HG03108 (cell line): ENCODE results near the gene FCAMR.

Experiments
- ATAC-seq: cut with Tn5 transposase; IDR thresholded peaks from one replicate; pipeline ENCODE4 v1.9.1; 2021; ENCODE audit warnings: moderate library complexity; ENCODE audit not compliant: unreplicated experiment

FCAMR gene

DNA sequence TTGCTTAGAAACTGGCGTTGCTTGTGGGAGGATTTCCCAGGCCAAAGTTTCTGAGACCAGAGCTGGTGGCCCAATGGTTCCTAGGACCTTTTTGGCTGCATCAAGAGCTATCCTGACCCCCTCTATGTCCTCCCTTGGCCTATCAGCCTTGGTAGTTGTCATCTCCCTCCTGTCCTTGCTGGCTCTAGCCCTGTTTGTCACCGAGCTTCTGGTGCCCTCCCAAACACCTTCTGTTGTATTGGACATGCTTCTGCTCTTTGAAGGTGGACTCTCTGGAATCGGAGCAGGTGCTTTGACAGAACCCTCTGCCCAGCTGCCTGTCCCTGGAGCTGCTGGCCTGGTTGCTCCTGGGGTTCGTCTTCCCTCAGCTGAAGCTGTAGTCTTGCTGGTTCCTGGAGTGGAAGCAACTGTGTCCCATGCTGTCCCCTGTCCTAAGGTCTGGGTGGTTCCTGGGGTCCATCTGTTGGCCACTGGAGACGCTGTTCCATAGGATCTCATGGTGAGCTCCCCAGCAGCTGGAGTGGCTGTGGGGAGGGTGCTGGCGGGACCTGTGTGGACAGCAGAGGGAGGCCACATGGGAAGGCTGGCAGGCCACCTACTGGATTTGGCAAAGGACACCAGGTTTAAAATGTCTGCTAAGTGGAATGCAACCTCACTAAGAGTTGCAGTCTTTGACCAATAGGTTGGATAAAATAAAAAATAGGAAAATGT, 9.4 kb downstream of the FCAMR start:
- no peak for ATAC-seq

GRCh38 chr1:206958144-206958543, 12.1 kb downstream of the FCAMR start:
- no peak for ATAC-seq

DNA sequence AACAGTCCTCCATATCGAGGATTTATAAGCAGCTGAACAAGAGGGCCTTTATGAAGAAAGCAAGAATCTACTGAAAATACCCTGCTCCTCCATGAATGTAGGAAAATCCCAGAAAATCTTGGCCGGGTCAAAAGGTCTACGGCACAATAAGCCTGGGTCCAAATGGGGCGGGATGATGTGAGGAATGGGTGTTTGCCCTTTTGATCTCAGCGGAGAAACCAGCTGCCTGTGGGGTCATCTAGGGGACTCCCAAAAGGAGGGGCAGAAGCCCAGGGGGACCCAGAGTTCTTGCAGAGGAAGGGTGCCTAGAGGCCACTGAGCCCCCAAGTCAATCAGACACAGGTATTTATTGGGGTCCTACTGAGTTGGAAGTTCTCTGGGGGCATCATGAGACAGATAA, 12.6 kb downstream of the FCAMR start:
- no peak for ATAC-seq

- ATAC-seq = peak; percentile 31
These were observed 14.5 kb downstream of the FCAMR start for GRCh38 chr1:206955476-206956451.

DNA sequence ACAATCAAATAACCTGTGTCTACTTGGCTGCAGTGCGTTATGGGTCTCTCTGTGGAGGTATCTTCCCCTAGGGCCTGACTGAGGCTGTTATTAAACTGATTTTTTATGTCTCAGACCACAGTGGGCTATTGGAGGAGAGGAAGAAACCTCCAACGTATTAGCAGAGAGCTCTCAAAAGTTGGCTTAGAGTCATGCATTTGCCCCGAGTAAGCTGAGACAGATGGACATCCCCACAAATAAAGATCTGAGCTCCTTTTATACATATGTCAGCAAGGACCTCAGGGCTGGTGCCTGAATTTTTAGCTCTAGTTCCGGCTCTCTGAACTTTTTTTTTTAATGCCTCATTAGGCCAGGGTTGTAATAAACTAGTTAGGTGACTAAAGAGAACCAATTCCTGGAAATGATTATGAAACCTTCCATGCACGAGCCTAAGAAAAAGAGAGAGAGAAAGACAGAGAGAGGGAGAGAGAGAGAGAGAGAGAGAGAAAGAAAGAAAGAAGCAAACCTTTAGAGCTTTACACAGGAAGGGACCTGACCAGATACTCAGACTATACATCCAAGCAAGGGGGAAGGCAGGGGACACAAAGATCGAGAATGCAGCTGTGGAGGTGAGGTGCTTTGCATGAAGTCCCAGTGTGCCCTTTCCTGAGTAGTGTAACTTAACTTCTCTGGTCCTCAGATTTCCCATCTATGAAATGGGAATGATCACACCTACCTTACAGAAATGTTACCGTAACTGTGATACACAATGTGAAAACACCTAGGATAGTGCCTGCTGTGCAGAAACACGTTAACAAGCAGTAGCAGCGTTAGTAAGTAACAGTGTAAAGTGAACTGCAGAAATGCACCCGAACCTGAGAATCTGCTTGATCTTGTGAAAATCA, 15.6 kb downstream of the FCAMR start:
- no peak for ATAC-seq

- no peak for ATAC-seq
These were observed 16.6 kb downstream of the FCAMR start for GRCh38 chr1:206953626-206954025.

DNA sequence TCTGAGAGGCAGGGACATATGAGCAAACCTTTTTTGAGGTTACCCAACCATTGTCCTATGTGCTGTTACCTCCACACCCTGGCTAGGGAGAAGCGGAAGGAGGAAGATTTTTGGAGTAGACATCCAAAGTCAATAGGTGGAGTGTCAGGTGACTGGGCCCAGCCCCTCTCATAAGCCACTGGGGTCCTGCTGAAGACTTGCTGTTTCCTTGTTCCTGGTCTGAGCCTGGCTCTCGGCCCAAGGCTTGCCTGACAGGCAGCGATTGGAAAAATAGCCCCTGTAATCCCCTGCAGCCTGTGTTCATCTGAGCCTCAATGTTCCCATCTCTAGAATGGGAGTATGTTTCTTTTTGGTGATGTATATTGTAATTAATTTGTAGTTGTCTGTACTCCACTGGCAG, 17.1 kb downstream of the FCAMR start:
- ATAC-seq = no peak

DNA sequence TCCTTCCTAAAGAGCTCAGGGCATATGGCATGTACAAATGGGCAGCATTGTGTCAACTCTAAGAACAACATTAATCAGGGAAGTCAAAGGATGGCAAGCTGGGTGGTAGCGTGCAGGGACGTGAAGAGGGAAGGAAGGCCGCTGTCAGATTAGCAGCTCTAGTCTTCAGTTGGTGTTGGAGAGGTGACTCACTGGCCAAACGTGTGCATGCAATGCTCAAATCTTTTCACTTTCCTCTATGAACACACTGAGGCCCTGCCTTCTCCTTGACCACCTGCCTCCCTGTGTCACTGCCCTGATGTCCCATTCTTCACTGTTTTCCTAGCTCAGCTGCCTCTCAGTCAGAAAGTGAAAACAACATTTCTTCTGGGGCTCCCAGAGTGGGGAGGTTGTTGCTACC, 18.1 kb downstream of the FCAMR start:
- ATAC-seq = no peak

- ATAC-seq = peak; percentile 42
These were observed 18.8 kb downstream of the FCAMR start for GRCh38 chr1:206951318-206952100.

GRCh38 chr1:206949641-206950040, 20.6 kb downstream of the FCAMR start:
- ATAC-seq = no peak

DNA sequence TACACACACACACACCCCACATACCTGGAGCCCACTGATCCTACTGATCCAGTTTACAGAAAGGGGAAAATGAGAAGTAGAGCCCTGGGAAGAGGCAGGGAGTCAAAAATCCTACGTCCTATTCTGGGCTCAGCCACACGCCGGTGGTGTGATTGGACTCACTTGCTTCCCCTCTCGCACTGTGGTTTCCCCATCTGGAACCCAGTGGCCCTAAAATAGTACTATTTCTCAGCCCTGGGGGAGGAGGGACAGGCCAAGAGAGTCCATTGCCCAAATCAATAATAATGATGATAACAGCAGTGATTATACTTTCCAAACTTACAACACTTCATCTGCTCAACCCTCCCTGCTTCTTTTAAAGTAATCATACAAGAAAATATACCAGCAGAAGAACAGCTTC, 21.1 kb downstream of the FCAMR start:
- ATAC-seq = no peak

GRCh38 chr1:206947255-206947654, 23.0 kb downstream of the FCAMR start:
- ATAC-seq = no peak

DNA sequence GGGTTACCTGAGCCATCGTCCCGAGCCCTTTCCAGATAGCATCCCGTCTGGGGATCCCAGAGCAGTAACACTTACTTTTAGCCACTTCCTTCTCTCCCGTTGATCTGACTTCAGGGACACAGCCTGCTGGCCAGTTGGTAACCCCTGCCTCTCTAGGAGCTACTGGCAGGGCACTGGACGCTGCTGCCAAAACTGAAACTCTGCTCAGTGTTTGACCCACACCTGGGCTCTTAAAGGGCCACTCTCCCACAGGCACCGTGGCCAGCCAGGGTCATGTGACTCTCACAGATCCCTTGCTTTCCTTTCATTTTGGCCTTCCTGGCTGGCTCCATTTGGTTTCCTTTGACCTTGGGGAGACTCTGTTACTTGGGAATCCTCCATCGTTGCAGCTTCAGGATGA, 24.0 kb downstream of the FCAMR start, which contains the start of gene PIGR:
PIGR (minus strand) TSS at position 206 of the 400 bp plus-strand sequence. CDS start 5,935 bp downstream, outside the sequence.
- no peak for ATAC-seq

DNA sequence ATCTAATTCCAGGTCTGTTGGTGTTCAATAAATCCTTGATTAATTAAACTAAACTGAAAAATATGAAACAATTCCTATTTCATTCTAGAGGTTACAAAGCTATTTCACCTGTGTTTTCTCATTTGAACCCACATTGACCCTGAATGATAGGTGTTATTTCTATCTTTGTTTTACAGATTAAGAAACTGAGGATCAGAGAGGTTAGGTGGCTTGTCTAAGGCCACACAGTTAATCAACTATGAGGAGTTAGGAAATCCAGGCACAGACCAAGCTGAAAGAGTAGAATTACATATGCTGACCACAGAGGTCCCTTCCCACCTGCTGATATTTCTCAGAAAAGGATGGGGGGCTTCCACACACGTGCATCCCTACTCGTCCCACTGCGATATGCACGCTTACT, 24.5 kb downstream of the FCAMR start:
- no peak for ATAC-seq

DNA sequence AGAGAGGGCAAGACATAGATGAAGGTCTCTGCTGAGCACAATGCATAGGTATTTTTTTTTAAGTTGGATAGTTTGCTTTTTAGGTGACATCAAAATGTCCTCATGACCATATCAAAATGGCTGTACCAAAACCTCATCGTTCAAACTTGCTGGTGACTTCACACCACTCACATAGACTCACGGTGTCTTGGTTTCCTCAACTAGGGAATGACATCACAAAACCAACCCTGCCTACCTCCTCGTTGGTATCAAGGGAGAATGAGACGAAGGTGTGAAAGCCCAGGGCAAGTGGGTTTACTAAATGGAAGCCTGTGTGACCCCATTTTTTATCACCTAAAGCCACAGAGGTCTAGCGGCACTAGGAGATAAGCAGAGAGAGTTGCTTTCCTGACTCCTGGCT, 25.6 kb downstream of the FCAMR start:
- ATAC-seq = no peak

- no peak for ATAC-seq
These were observed 28.4 kb downstream of the FCAMR start for GRCh38 chr1:206941766-206942418.

GRCh38 chr1:206940588-206940936, 29.7 kb downstream of the FCAMR start:
- ATAC-seq = no peak

DNA sequence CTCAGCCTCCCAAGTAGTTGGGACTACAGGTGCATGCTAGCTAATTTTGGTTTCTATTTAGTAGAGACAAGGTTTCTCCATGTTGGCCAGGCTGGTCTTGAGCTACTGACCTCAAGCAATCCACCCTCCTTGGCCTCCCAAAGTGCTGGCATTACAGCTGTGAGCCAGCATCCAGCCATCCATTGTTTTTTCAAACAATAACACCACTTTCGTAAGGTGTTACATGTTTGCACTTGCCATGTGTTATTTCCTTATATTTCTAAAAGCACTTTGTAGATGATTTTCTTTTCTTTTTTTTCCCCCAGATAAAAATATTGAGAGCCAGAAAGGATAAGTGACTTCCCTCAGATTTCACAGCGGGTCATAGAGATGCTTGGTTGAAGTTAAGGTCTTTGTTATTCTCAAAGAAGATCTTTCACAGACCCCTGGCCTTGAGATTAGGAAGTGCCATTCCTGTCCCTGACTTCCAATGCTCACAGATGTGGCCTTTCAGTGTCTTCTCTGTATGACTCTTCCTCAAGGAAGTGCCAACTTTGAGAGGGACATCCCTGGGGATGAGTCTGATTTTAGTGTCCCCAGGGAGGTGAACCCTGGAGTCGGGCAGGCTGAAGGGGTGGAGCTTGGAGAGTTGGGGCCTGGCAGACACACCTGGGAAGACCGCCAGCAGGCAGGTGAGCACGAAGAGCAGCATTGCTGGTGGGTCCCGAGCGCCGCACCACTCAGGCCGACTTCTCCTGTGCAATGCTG, 30.2 kb downstream of the FCAMR start:
- ATAC-seq = no peak

GRCh38 chr1:206939131-206939530, 31.1 kb downstream of the FCAMR start:
- no peak for ATAC-seq
